T-helper 2 cell treated with Interferon-gamma antibody and Interleukin-4, amounts not matched to agents 5 μg/mL and 100 μg/mL, for 36 hours (primary cell): Measurements from ENCODE around the gene G0S2.

Experiments used
- DNase-seq: peaks from one replicate; pipeline ENCODE4 v3.0.0; 2021; ENCODE audit warnings: low spot score
- H3K27ac Mint-ChIP-seq: one replicate; pipeline ENCODE4 v1.8.0; 2021; ENCODE audit warnings: mild to moderate bottlenecking, mixed read lengths
- H3K27me3 Mint-ChIP-seq: one replicate; pipeline ENCODE4 v1.8.0; 2021; ENCODE audit warnings: low read depth, mixed read lengths
- H3K36me3 Mint-ChIP-seq: one replicate; pipeline ENCODE4 v1.8.0; 2021; ENCODE audit warnings: low read depth, mixed read lengths
- H3K4me1 Mint-ChIP-seq: one replicate; pipeline ENCODE4 v1.8.0; 2021; ENCODE audit warnings: low read depth, mixed read lengths
- H3K4me3 Mint-ChIP-seq: one replicate; pipeline ENCODE4 v1.8.0; 2022; ENCODE audit warnings: mild to moderate bottlenecking, moderate library complexity, mixed read lengths
- H3K9me3 Mint-ChIP-seq: one replicate; pipeline ENCODE4 v1.8.0; 2021; ENCODE audit warnings: mixed read lengths

G0S2 gene

DNA sequence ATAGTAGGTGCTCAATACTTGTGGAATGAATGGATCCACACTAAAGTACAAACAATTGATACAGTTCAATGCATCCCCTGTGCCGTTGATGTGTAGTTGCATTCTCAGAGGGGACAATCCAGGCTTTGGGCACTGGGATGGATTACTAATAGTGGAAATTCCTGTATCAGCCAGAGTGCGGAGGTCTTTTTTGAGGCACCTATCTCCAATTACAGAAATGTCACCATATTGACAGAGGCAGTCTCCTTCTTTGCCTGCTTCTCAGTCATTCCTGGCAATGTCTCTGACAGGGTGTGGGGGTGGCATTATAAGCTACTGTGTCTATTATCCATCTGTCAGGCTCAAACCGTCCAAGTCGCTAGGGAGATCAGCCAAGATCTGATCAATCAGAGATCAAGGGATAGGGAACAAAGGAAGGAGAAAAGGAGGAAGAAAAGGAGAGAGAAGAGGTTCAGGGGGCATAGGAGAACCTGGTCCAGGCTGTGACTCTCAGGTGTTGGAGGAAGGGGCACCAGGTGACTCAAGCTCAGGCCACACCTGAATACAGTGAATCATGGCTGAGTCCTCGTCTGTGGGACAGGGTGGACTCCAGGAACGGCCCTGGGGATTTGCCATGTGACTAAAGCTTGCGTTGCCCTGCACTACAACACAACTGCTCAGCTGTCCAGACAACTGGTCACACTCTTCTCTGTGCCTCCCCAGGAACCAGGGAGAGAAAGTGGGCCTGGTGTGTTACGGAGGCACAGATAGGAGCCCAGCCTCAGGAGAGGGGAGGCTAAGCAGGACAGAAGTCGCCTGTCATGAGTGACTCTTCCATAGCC, 19.6 kb upstream of the G0S2 start:
- Mint-ChIP-seq H3K27ac (no peak overlapping the region), H3K27me3 (no peaks in the 10 kb centered on the region), H3K36me3 (no peaks in the 10 kb centered on the region), H3K9me3 (no peaks in the 10 kb centered on the region), H3K4me1 (peaks cover 28% of the 10 kb centered on the region), H3K4me3 (no peak overlapping the region)
- no peak for DNase-seq

- Mint-ChIP-seq H3K9me3 (no peaks in the 10 kb centered on the region), H3K27me3 (no peaks in the 10 kb centered on the region), H3K4me1 (peaks cover 16% of the 10 kb centered on the region), H3K36me3 (no peaks in the 10 kb centered on the region), H3K4me3 (no peak overlapping the region), H3K27ac (no peak overlapping the region)
- no peak for DNase-seq
Observed at GRCh38 chr1:209657140-209657879, 17.9 kb upstream of the G0S2 start.

DNA sequence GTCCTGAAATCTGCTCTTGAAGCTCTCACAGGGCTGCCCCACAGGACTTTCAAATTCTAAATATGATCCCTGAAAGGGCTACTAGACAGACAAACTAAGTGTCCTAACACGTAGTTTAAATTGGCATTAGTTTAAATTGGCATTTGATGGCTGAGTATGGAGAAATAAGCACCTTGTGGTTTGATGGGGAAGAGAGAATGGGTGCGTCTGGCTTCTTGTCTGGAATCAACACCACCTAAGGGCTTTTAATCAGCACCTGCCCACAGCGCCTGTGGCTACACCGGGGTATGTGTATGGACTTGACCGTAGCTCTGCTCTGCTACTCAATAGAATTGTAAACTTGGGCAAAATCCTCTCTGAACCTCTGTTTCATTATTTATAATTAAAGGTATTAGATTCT, 17.3 kb upstream of the G0S2 start:
- no peak overlapping the region for H3K27ac Mint-ChIP-seq
- H3K4me3 Mint-ChIP-seq, result no peak overlapping the region
- peaks cover 14% of the 10 kb centered on the region for H3K4me1 Mint-ChIP-seq
- H3K27me3 Mint-ChIP-seq, result no peaks in the 10 kb centered on the region
- H3K9me3 Mint-ChIP-seq, result no peaks in the 10 kb centered on the region
- no peaks in the 10 kb centered on the region for H3K36me3 Mint-ChIP-seq
- no peak for DNase-seq

DNA sequence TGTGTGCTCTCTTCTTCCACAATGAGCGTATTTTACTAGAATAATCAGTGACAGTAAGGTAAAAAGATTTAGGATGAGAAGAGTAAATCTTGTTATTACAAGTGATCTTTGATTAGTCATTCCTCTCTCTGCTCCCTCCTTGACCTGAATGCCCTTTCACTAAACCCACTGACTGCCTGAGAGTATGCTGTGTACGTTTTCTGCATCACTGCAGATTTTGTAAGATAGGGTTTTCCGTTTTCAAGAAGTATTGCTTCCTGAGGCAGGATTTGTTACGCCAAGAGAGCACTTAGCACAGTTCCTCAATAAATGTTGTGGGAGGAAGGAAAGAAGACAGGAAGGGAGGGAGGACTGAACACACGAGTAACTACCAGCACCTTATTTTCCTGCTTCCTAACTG, 15.3 kb upstream of the G0S2 start:
- Mint-ChIP-seq H3K4me1 (peaks cover 14% of the 10 kb centered on the region), H3K4me3 (peak overlapping the region; percentile 52), H3K27ac (peak overlapping the region; percentile 53), H3K36me3 (no peaks in the 10 kb centered on the region), H3K9me3 (no peaks in the 10 kb centered on the region), H3K27me3 (no peaks in the 10 kb centered on the region)
- peak; percentile 58 for DNase-seq

- no peak overlapping the region for H3K4me3 Mint-ChIP-seq
- peaks cover 14% of the 10 kb centered on the region for H3K4me1 Mint-ChIP-seq
- no peak overlapping the region for H3K27ac Mint-ChIP-seq
- H3K9me3 Mint-ChIP-seq, result no peaks in the 10 kb centered on the region
- H3K36me3 Mint-ChIP-seq, result no peaks in the 10 kb centered on the region
- DNase-seq, result no peak
- no peaks in the 10 kb centered on the region for H3K27me3 Mint-ChIP-seq
Observed at GRCh38 chr1:209661071-209661470, 14.1 kb upstream of the G0S2 start.

- Mint-ChIP-seq H3K36me3 (no peaks in the 10 kb centered on the region), H3K27ac (no peak overlapping the region), H3K4me1 (peaks cover 12% of the 10 kb centered on the region), H3K4me3 (no peak overlapping the region), H3K27me3 (no peaks in the 10 kb centered on the region), H3K9me3 (no peaks in the 10 kb centered on the region)
- no peak for DNase-seq
Observed at GRCh38 chr1:209662879-209663327, 12.3 kb upstream of the G0S2 start.

GRCh38 chr1:209667103-209667502, 8.1 kb upstream of the G0S2 start:
- no peaks in the 10 kb centered on the region for H3K9me3 Mint-ChIP-seq

GRCh38 chr1:209667708-209668107, 7.5 kb upstream of the G0S2 start:
- H3K4me3 Mint-ChIP-seq, result no peak overlapping the region
- H3K36me3 Mint-ChIP-seq, result no peaks in the 10 kb centered on the region

More at GRCh38 chr1:209667103-209667502, 8.1 kb upstream of the G0S2 start:
- no peak for DNase-seq
- H3K27ac Mint-ChIP-seq, result no peak overlapping the region
- H3K4me3 Mint-ChIP-seq, result no peak overlapping the region
- peaks cover 11% of the 10 kb centered on the region for H3K4me1 Mint-ChIP-seq
- no peaks in the 10 kb centered on the region for H3K36me3 Mint-ChIP-seq
- H3K27me3 Mint-ChIP-seq, result no peaks in the 10 kb centered on the region

GRCh38 chr1:209670441-209671082, 4.7 kb upstream of the G0S2 start:
- Mint-ChIP-seq H3K27ac (no peak overlapping the region), H3K4me1 (peaks cover 42% of the 10 kb centered on the region), H3K9me3 (no peaks in the 10 kb centered on the region), H3K27me3 (peaks cover 10% of the 10 kb centered on the region), H3K36me3 (no peaks in the 10 kb centered on the region), H3K4me3 (no peak overlapping the region)
- no peak for DNase-seq

More at GRCh38 chr1:209667708-209668107, 7.5 kb upstream of the G0S2 start:
- Mint-ChIP-seq H3K27me3 (no peaks in the 10 kb centered on the region), H3K9me3 (no peaks in the 10 kb centered on the region), H3K4me1 (peaks cover 15% of the 10 kb centered on the region), H3K27ac (no peak overlapping the region)
- DNase-seq, result no peak

DNA sequence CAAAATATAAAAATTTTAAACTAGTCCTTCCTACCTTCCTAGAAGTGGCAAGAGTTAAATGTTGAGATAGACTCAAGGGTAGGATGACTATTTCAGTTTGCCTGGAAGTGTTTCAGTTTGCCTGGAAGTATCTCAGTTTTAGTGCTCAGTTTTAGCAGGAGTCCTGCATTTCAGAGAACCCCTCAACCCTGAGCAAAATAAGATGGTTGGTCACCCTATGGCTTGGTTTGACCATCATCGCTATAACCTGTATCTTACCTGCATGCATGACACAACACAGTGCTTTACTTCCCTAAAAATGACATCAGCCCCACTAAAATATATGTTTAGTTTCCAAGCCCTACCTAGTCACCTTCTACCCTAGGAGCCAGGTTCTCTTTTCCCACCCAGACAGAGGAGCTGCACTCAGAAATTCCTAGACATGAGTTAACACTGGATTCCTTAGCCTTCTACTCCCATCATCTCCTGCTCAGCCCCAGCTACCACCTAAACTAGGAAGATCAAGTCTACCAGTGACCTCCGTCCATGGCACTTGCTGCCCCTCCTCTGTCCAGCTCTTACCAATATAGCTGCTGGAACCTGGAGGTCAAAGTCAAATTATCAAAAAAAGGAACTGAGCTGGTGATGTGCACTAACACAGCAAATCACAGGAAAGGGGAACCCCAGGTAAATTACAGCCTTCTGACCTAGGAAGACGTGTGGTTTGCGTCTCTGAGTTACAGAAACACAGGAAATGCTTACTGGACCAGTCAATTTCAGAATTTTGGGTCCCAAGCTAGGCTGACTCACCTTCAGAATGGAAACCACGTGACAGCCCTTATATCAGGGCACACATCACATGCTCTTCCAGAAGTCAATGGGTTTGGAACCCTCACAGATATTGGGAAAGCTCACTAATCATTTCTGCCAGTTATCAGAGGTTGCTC, 2.2 kb upstream of the G0S2 start:
- H3K27me3 Mint-ChIP-seq, result peaks cover 29% of the 10 kb centered on the region
- no peaks in the 10 kb centered on the region for H3K36me3 Mint-ChIP-seq
- H3K4me1 Mint-ChIP-seq, result peaks cover 47% of the 10 kb centered on the region
- H3K4me3 Mint-ChIP-seq, result peak overlapping the region; percentile 52
- H3K27ac Mint-ChIP-seq, result peak overlapping the region; percentile 83
- no peaks in the 10 kb centered on the region for H3K9me3 Mint-ChIP-seq
- peak; percentile 72 for DNase-seq

GRCh38 chr1:209673631-209674417, 1.4 kb upstream of the G0S2 start:
- no peak overlapping the region for H3K27ac Mint-ChIP-seq
- peak overlapping the region; percentile 38 for H3K4me3 Mint-ChIP-seq
- DNase-seq, result no peak
- peaks cover 34% of the 10 kb centered on the region for H3K27me3 Mint-ChIP-seq
- no peaks in the 10 kb centered on the region for H3K36me3 Mint-ChIP-seq
- H3K9me3 Mint-ChIP-seq, result no peaks in the 10 kb centered on the region
- H3K4me1 Mint-ChIP-seq, result peaks cover 47% of the 10 kb centered on the region

- H3K4me1 Mint-ChIP-seq, result peaks cover 48% of the 10 kb centered on the region
- H3K9me3 Mint-ChIP-seq, result no peaks in the 10 kb centered on the region
- H3K27me3 Mint-ChIP-seq, result peaks cover 41% of the 10 kb centered on the region
- DNase-seq, result no peak
- H3K36me3 Mint-ChIP-seq, result no peaks in the 10 kb centered on the region
- H3K4me3 Mint-ChIP-seq, result peak overlapping the region; percentile 38
- no peak overlapping the region for H3K27ac Mint-ChIP-seq
Observed at GRCh38 chr1:209675565-209676154, 448 bp downstream of the G0S2 start.
